Measurements from ENCODE around the gene NPTXR. TPM values are rescaled to one million over a fixed set of nuclear protein-coding genes. Genes with fewer than 3 reads are reported as not detected.

The NPTXR gene
- total RNA-seq, 4 donors from 2014 or later, result 7.9 to 21.7 (median 12.5) TPM

DNA sequence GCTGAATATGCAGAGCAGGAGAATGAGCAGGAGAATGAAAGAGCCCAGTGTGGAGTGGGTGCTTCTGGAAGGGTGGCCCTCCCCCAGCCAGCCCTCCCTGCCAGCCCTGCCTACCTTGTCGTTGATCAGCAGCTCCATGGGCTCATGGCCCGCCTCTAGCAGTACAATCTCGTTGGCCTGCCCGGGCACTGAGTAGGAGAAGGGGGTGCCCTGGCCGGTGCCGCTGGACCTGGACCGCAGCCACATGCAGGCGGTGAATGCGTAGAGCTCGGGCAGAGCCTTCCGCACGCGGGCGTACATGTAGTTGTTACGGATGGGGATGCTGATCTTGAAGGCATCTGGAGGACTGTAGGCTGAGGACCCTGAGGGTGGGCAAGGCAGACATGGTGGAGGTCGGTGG, 17.4 kb downstream of the NPTXR start:
- no peak overlapping the region for H3K27ac ChIP-seq
- H3K4me3 ChIP-seq, result no peak overlapping the region
- H3K4me1 ChIP-seq, result no peaks in the 10 kb centered on the region
- WGBS, 2 donors (ENCODE audit: low coverage in 1 of 2), result no CpG with 5 or more reads among the region's 16 CpGs
- no peak for ATAC-seq
- H3K36me3 ChIP-seq, result peaks cover 0 to 6% of the 10 kb centered on the region in 2 donors
- H3K27me3 ChIP-seq, result no peaks in the 10 kb centered on the region
- TF ChIP-seq EP300 (IDR thresholded peaks at IDR 0.05) (no peak), POLR2AphosphoS5 (IDR thresholded peaks at IDR 0.05) (no peak), POLR2A (IDR thresholded peaks at IDR 0.05) (no peak)
- TF ChIP-seq, protein P1, sequence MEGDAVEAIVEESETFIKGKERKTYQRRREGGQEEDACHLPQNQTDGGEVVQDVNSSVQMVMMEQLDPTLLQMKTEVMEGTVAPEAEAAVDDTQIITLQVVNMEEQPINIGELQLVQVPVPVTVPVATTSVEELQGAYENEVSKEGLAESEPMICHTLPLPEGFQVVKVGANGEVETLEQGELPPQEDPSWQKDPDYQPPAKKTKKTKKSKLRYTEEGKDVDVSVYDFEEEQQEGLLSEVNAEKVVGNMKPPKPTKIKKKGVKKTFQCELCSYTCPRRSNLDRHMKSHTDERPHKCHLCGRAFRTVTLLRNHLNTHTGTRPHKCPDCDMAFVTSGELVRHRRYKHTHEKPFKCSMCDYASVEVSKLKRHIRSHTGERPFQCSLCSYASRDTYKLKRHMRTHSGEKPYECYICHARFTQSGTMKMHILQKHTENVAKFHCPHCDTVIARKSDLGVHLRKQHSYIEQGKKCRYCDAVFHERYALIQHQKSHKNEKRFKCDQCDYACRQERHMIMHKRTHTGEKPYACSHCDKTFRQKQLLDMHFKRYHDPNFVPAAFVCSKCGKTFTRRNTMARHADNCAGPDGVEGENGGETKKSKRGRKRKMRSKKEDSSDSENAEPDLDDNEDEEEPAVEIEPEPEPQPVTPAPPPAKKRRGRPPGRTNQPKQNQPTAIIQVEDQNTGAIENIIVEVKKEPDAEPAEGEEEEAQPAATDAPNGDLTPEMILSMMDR (IDR thresholded peaks at IDR 0.05), result no peak
- no peaks in the 10 kb centered on the region for H3K9me3 ChIP-seq

DNA sequence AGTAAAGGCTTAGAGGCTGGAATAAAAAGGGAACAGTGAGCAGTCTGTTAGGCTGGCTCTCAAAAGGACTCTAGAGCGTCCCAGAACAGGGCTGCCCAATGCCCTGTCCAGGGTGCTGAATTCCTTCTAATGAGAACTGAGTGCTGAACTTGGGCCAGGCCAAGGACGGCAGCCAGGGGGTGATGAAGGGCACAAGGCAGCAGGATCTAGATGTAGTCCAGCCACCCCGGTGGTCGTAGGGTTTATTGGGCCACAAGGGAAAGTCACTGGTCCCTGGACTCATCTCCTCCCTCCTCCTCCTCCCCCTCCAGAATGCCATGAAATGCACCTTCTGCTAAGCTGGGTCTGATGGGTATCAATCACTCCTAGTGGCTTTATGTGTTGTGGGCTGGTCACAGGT, 19.2 kb downstream of the NPTXR start:
- Histone ChIP-seq H3K4me1 (no peaks in the 10 kb centered on the region), H3K36me3 (peaks cover 0 to 6% of the 10 kb centered on the region in 2 donors), H3K4me3 (no peak overlapping the region), H3K27ac (no peak overlapping the region), H3K27me3 (no peaks in the 10 kb centered on the region), H3K9me3 (no peaks in the 10 kb centered on the region)
- peak; percentile 62 for ATAC-seq
- TF ChIP-seq EP300 (IDR thresholded peaks at IDR 0.05), result no peak
- no peak for TF ChIP-seq POLR2AphosphoS5 (IDR thresholded peaks at IDR 0.05)
- TF ChIP-seq POLR2A (IDR thresholded peaks at IDR 0.05), result no peak
- TF ChIP-seq, protein P1 (IDR thresholded peaks at IDR 0.05), result no peak
- WGBS, 2 donors (ENCODE audit: low coverage in 1 of 2), result 0 to 8% methylated on average over 3 to 4 of the region's 4 CpGs

DNA sequence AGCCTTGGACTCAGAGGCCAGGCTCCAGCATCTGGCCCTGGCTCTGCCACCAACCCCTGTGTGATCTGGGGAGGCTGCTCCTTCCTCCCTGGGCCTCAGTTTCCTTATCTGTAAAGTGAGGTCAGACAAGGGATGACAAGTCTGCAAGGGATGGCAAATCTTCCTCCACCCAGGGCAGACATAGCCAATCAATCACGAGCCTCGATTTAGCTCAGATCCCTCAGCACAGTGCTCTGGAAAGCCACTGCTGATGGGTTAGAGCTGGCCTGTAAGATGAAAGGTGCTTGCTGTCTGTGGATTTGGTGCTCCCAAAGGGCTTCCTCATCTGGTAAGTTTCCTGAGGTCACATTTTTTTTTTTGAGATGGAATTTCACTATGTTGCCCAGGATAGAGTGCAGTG, 20.2 kb downstream of the NPTXR start:
- Histone ChIP-seq H3K4me3 (no peak overlapping the region), H3K4me1 (no peaks in the 10 kb centered on the region), H3K27ac (no peak overlapping the region), H3K9me3 (no peaks in the 10 kb centered on the region), H3K36me3 (peaks cover 0 to 6% of the 10 kb centered on the region in 2 donors), H3K27me3 (no peaks in the 10 kb centered on the region)
- ATAC-seq, result no peak
- WGBS, 2 donors (ENCODE audit: low coverage in 1 of 2), result 79 to 80% methylated on average over 2 of the region's 2 CpGs
- no peak for TF ChIP-seq EP300 (IDR thresholded peaks at IDR 0.05)

DNA sequence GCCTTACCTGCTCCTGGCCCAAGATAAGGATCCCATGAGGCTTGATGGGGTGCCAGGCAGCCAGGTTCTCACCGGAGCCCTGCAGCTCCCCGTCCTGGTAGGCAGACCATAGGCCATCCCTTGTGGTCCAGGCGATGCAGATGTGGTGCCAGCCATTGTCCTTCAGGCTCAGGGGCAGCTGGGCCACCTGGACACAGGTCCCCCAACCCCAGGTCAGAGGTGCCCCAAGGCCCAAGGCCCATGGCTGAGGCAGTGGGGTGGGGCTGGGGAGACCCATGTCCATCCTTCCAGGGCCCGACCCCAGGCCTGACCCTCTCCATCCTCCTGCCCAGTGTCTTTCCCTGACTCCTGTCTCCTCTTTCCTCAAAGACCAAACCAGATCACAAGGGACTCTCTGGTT, 20.8 kb downstream of the NPTXR start:
- Histone ChIP-seq H3K4me1 (no peaks in the 10 kb centered on the region), H3K9me3 (no peaks in the 10 kb centered on the region), H3K27me3 (no peaks in the 10 kb centered on the region), H3K27ac (no peak overlapping the region), H3K36me3 (peaks cover 0 to 6% of the 10 kb centered on the region in 2 donors), H3K4me3 (no peak overlapping the region)
- WGBS, 2 donors (ENCODE audit: low coverage in 1 of 2), result no CpG with 5 or more reads among the region's 4 CpGs
- ATAC-seq, result no peak
- TF ChIP-seq EP300 (IDR thresholded peaks at IDR 0.05), result no peak
- no peak for TF ChIP-seq POLR2A (IDR thresholded peaks at IDR 0.05)
- no peak for TF ChIP-seq POLR2AphosphoS5 (IDR thresholded peaks at IDR 0.05)
- TF ChIP-seq, protein P1 (IDR thresholded peaks at IDR 0.05), result no peak

DNA sequence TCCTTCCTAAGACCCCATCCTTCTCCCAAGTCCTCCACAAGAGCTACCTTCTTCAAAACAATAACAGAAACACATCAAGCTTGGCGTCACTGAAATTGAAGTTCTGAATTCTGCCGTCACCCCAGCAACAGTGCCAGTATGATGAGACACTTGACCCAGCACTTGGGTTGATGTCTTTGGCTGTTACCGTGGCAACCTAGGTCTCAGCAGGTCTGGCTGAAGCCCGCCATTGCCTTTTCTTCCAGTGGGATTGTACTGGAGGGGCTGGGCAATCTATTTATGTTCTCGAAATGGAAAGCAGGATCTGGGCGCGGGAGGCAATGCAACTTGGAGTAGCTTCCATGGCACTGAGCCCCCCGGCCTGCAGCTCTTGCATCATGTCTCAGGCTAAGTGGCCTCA, 23.8 kb downstream of the NPTXR start:
- TF ChIP-seq EP300 (IDR thresholded peaks at IDR 0.05) (no peak), POLR2A (IDR thresholded peaks at IDR 0.05) (no peak), POLR2AphosphoS5 (IDR thresholded peaks at IDR 0.05) (no peak)
- Histone ChIP-seq H3K27ac (no peak overlapping the region), H3K4me1 (no peaks in the 10 kb centered on the region), H3K36me3 (no peaks in the 10 kb centered on the region), H3K27me3 (no peaks in the 10 kb centered on the region), H3K9me3 (no peaks in the 10 kb centered on the region), H3K4me3 (no peak overlapping the region)
- ATAC-seq, result no peak
- 78% methylated on average over 7 of the region's 8 CpGs; no CpG with 5 or more reads in 1 of the 2 donors for WGBS, 2 donors (ENCODE audit: low coverage in 1 of 2)

DNA sequence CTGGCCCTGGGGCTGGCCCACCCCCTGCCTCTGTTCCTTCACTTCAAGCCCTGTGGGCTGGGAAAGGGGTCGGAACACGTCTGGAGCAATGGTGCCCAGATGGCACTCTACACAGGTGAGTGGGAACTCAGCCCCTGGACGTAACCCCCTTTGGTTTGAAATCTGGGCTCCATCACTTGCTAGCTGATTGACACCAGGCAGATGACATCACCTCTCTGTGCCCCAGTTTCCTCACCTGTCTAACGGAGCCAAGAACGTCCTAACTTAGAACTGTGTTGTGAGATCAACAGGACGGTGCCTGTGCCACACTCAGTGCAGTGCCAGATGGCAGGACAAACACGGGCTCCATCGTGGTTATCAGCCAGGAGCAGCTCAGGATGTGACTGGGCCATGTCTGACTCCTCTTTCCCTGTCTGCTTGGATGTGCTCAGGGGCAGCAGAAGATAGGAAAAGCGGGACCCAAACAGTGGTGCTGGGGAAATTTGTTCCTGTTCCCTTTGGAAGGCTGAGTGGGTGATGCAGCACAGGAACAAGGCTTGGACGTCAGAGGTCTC, 24.4 kb downstream of the NPTXR start:
- H3K4me3 ChIP-seq, result no peak overlapping the region
- H3K9me3 ChIP-seq, result no peaks in the 10 kb centered on the region
- no peak for TF ChIP-seq EP300 (IDR thresholded peaks at IDR 0.05)
- no peak for TF ChIP-seq POLR2AphosphoS5 (IDR thresholded peaks at IDR 0.05)
- TF ChIP-seq, protein P1 (IDR thresholded peaks at IDR 0.05), result no peak
- TF ChIP-seq POLR2A (IDR thresholded peaks at IDR 0.05), result no peak
- H3K36me3 ChIP-seq, result no peaks in the 10 kb centered on the region
- 40 to 87% methylated on average over 1 to 4 of the region's 10 CpGs for WGBS, 2 donors (ENCODE audit: low coverage in 1 of 2)
- no peak for ATAC-seq
- no peaks in the 10 kb centered on the region for H3K27me3 ChIP-seq
- H3K27ac ChIP-seq, result no peak overlapping the region
- no peaks in the 10 kb centered on the region for H3K4me1 ChIP-seq
